CD4-positive, alpha-beta T cell treated with Interleukin-12 subunit alpha and Interleukin-12 subunit beta, for 1 hour (primary cell): ENCODE measurements around the gene RALY.

Experiments
- DNase-seq: peaks from one replicate; pipeline ENCODE4 v3.0.0-alpha.2; 2020

Gene RALY

DNA sequence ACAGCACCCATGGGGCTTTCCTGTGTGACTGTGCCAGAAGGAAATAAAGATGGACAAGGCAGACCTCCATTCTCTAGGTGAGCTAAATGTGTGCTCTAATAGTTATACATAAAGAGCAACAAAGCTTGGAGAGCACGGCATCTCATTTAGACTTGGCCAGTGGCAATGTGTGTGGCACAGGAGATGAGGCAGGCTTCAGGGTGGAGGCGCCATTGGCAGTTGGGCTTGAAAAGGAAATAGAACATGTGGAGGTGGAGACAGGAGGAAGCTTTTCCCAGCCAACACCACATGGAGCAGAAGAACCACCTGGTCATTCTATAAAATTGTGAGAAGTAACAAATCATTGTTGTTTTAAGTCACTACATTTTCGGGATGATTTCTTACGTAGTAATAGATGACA lies 3.6 kb upstream of the RALY start:
- DNase-seq = no peak

- no peak for DNase-seq
These were observed 2.2 kb upstream of the RALY start for GRCh38 chr20:33991502-33991901.

DNA sequence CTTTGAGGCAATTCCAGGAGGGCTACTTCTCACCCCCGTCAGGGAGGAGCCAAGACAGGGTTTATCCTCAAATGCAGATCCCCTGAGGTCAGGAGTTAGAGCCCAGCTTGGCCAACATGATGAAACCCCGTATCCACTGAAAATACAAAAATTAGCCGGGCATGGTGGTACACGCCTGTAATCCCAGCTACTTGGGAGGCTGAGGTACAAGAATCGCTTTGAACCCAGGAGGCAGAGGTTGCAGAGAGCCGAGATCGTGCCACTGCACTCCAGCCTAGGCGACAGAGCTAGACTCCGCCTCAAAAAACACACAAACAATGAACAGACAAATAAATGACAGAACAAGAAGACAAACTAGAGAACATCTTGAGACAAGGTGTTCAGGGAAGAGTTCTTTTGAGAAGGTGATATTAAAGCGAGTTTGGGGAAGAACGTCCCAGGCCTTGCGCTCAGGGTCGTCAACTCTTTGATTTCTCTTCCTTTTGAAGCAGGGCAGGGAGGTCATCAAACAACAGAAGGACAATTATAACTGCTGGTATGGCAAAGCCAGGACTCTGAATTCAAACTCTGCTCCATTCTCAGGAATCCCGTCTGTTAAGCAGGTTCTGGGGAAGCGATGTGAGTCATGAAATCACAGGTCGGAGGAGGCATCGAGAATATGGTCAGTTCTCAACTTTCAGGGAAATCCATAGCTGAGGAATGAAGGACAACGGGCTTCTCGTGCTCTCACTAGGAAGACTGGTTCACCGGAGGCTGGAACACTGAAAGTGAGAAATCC lies 1.4 kb upstream of the RALY start:
- no peak for DNase-seq

GRCh38 chr20:33992923-33993575 lies 662 bp upstream of the RALY start:
- DNase-seq = peak; percentile 99

DNA sequence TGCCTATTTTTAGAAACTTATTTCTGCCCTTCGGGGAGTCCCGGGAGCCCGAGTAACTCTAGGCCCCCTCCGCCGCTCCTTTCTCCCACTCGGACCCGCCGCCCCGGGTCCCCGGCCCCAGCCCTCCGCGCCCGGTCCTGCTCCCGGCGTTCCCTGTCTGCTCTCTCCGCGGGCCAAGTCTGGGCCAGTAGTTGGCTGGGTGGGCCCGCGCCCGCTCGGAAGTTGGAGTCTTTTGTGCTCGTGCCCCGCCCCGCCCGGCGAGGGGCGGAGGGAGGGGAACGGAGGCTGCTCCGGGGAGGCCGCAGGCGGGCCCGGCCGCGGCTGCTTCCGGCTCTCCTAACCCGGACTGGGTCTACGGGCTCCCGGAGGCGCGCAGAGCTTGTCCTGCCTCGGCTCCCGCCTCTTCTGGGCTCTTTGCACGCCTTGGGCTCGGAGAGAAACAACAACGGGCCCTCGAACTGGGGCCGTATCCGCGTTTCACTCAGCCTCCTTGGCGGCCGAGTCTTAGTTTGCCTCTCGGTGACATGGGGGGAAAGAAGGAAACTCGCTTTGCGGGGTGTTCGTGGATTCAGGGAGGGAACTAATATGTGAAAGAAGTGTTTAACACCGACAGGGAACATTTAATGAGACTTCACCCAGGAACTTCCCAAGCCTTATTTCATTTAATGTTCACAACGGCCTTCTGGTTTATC lies 657 bp downstream of the RALY start:
- DNase-seq = peak; percentile 81

DNA sequence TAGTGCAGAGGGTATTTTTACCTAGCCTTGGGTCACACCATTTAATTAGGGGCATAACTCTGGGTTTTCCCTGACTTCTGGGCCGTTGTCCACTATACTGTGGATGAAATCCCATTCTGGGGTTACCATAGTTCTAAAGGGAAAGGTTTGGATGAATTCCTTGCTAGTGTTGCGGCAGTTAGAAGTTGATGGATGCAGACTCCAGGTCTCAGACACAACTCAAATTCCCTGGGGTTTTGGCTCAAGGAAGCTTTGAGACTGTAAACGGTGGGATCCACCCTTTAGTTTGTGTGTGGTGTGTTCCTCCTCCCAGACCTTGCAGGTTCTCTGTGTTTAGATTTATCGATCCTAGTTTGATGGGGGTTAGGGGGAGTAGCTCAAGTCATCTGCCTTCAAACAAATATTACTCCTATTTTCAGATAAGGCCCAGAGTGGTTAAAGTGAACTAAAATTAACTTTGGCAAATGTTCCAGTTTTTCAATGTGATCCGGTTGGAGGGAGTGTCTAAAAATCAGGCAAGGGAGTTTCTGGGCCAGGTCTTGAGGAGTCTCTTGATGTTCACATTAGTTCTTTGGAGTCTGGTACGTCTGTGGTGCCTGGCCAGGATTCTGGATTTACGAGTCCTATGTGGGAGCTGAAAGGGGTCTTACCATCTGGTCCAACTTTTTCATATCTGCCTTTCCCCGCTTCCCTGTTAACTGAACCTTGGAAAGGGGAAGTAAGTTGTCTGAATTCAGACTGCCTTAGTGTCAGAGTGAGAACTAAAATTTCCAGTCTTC lies 1.5 kb downstream of the RALY start:
- DNase-seq = no peak

- DNase-seq = no peak
These were observed 5.4 kb downstream of the RALY start for GRCh38 chr20:33999025-33999649.

- no peak for DNase-seq
These were observed 7.7 kb downstream of the RALY start for GRCh38 chr20:34001378-34001777.

DNA sequence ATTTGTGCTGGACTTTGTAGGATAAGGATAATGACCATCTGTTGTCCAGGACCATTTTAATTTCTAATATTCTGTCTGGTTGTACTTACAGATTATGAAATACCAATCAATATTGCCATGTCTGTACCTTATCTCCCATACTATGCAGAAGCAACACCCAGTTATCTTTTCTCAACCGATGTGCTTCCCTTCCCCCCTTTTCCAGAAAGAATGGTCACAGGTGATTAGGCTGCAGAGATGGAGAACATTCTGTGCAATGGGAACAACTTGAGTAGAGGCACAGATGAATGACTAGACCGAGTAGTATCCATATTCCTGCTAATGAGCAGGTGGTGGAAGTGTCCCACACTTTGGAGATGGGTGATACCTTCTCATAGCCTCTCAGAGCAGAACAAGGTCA lies 10.5 kb downstream of the RALY start:
- no peak for DNase-seq

GRCh38 chr20:34004790-34005457 lies 11.2 kb downstream of the RALY start:
- DNase-seq = no peak

DNA sequence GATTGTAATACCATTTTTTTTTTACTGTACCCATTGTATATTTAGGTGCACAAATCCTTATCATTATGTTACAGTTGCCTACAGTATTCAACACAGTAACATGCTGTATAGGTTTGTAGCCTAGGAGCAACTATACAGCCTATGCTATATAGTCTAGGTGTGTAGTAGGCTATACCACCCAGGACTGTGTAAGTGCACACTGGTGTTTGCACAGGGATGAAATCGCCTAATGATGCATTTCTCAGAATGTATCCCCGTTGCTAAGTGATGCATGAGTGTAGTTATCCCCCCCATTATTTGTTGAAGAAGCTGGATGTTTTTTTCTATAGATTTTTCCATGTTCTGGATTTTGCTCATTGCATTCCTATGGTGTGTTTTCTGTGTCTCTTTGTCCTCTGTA lies 12.9 kb downstream of the RALY start:
- DNase-seq = no peak

DNA sequence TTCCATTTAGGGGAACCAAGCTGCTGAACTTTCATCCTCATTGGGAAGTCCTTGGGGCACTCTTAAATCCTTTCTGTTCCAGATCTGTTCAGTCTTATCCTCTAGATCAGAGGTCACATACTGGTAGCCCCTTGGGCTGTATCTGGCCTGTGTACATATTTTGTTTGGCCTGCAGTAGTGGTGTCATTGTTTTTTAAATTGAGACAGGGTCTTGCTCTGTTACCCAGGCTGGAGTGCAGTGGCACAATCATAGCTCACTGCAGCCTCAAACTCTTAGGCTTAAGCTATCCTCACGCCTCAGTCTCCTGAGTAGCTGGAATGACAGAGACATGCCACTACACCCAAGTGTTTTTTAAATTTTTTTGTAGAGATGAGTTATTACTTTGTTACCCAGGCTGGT lies 14.8 kb downstream of the RALY start:
- no peak for DNase-seq

DNA sequence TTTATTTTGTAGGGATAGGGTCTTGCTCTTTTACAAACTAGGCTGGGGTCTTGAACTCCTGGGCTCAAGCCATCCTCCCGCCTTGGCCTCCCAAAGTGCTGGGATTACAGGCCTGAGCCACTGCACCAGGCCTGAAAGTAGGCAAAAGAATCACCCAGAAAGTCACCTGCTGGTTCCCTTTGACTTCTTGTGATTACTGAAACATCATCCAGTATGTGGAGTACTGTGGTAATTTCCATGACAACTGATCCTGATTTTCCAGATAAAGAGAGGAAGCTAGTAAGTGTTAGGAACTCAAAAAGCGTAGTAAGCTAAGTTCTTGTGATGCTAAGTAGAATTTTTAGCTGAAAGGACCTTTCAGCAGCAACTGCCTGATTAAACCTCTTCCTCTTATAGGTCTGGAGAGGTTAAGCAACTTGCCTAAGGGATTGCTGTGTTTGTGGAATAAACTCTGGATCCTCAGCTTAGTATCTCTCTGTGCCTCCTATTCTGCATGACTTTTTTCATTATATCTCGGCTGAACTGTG lies 16.8 kb downstream of the RALY start:
- no peak for DNase-seq

GRCh38 chr20:34011275-34011674 lies 17.6 kb downstream of the RALY start:
- no peak for DNase-seq

GRCh38 chr20:34012330-34012729 lies 18.6 kb downstream of the RALY start:
- no peak for DNase-seq

DNA sequence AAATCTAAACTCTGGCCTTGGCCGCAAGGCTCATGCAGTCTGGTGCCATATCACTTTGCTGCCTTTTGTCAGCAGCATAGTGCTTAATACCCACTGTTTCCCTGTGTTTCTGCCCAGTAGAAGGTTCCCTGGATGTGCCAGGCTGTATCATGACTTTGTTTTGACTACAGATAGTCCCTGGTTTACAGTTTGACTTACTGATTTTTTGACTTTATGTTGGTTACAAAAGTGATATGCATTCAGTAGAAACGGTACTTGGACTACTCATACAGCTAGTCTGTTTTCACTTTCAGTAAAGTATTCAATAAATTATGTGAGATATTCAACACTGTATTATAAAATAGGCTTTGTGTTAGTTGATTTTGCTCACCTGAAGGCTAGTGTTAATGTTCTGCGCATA lies 19.0 kb downstream of the RALY start:
- no peak for DNase-seq

DNA sequence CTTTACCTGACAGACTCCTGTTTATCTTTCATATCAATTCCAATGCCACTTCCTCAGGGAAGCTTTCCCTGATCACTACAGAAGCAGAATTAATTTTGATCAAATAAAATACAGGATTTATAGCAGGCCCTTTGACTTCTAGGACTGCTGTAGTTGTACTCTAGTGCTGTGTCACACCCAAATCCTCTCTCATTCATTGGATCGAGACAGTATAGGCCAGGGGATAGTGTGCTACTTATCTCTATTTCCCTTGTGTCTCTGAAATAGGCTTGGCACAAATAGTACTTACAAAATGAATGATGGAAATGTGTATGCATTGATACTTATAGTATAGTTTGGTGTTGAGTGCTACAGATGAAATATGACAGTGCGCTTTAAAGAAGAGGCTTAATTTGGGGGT lies 19.8 kb downstream of the RALY start:
- no peak for DNase-seq

DNA sequence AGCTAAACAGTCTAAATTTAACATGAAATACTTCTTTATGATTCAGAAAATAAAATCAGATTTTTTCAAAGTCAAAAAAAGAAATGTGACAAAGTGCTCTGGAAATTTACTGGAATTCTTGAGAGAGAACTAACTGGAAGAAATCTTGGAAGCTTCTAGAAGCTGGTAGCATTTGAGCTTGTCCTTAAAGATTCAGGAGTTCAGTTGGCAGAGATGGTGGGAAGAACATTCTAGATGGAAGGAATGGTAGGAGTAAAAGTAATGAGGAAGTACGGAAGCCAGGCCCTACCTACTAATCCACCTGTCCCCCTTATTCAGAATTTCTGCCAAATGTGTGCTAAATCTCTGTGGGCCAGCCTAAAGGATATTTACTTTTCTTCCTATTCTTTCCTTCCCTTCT lies 21.2 kb downstream of the RALY start:
- no peak for DNase-seq

DNA sequence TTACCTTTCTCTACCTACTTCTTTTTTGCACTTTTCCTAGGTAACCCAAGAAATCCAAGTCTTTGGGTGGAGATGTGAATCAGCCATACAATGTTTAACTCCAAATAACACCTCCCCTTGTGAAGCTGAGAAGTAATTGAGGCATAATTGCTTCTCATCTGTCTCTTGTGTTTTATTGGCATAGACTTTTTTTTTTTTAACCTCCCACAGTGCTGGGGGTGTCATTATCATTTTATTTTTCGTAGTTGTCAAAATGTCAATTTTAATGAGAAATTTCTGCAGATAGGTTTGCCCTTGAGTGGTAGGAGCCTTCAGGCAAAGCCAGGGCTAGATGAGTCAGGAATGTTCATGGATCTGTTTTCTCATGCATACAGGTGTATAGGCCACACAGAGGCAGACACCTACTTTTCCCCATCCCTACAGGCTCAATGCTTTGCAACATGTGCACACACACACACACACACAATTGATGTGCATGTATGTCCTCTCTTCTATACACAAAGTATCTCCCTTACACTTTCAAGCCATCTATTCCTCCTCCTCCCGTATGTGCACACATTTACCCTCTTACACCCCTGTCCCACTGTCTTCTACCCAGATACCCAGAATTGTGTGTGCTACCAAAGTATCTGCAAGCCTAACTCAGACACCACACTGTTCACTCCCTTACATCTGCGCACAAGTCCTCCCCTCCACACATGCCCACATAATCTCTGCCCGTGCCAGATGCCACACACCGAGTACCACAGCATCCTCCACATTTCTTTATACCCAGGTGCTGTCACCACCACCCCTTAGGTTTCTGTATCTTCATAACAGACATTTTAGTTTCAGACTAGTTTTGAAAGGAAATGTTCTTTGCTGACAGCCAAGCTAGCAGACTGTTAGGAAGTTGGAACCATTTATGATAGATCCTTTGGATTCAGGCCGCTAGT lies 22.0 kb downstream of the RALY start:
- no peak for DNase-seq

- DNase-seq = no peak
These were observed 23.0 kb downstream of the RALY start for GRCh38 chr20:34016736-34017135.

DNA sequence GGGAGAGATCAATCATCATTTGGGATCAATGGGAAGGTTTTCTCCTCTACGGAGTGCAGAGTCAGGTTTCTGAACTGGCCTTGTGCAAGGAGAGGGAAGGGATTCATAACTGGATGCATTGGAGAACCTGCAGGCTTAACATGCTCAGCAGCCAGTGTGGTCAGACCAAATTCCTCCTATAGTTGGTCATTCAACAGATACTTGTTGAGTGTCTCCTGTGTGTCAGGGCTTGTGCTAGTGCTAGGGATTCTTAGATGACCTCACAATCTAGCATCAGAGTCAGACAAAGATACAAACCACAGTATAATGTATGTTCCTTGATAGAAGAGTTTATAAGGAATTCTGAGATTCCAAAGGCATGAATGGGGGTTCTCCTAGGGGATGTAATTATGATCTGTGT lies 23.9 kb downstream of the RALY start:
- no peak for DNase-seq
